Measurements from ENCODE around the gene CGN.

CGN gene

DNA sequence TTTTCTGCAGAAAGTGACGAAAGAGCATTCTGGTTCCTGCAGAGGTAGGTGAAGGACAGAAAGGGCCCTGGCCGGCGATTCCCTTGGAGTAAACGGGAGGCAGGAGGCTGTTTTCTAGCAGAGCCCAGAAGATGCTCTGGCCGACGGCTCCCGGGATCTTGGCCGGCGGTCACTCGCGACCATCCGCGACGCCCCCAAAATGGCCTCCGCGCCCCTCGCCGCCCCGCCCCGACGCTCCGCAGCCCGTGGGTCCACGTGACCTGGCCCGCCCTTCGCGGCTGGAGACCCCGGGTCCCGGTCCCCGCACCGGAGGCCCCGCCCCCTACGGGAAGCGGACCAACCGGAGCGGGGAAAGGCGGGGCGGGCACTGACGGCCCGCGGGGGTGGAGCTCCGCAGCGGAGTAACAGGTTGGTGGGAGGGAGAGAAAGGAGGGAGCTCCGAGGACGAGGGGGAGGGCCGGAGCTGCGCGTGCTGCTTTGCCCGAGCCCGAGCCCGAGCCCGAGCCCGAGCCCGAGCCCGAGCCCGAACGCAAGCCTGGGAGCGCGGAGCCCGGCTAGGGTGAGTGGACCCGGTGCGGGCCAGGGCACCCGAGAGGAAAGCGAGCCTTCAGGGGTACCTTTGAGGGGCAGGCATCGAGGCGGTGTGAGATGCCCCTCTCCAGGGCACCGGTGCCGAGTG, at the start of gene CGN (continued):
- TF ChIP-seq, protein P1, sequence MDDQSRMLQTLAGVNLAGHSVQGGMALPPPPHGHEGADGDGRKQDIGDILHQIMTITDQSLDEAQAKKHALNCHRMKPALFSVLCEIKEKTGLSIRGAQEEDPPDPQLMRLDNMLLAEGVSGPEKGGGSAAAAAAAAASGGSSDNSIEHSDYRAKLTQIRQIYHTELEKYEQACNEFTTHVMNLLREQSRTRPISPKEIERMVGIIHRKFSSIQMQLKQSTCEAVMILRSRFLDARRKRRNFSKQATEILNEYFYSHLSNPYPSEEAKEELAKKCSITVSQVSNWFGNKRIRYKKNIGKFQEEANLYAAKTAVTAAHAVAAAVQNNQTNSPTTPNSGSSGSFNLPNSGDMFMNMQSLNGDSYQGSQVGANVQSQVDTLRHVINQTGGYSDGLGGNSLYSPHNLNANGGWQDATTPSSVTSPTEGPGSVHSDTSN (CRISPR knock-in tag; IDR thresholded peaks at IDR 0.05) = 0 out of 2 replicates have a peak, but pooled peaks have one; percentile 8
- no peak for TF ChIP-seq ZNF157 (tag by site-specific recombination; IDR thresholded peaks at IDR 0.05)
- peak; percentile 77 for TF ChIP-seq ZEB2 (tag by site-specific recombination; IDR thresholded peaks at IDR 0.05)
- TF ChIP-seq WT1 (tag by site-specific recombination; IDR thresholded peaks at IDR 0.05) = peak; percentile 31; the same call in 1 of the 2 replicates
- no peak for TF ChIP-seq ZNF791 (tag by site-specific recombination; IDR thresholded peaks at IDR 0.05)
- TF ChIP-seq ZNF776 (tag by site-specific recombination; IDR thresholded peaks at IDR 0.05; ENCODE audit: borderline replicate concordance) = no peak
- no peak for TF ChIP-seq ZNF423 (tag by site-specific recombination; IDR thresholded peaks at IDR 0.05)
- peak; percentile 38; the same call in 1 of the 2 replicates for TF ChIP-seq SP7 (tag by site-specific recombination; IDR thresholded peaks at IDR 0.05)
- no peak for TF ChIP-seq ZNF701 (tag by site-specific recombination; IDR thresholded peaks at IDR 0.05)
- peak; percentile 67 for TF ChIP-seq KLF10 (tag by site-specific recombination; IDR thresholded peaks at IDR 0.05)
- TF ChIP-seq ZBTB48 (tag by site-specific recombination; IDR thresholded peaks at IDR 0.05) = no peak
- TF ChIP-seq REPIN1 (tag by site-specific recombination; IDR thresholded peaks at IDR 0.05; ENCODE audit: low read depth) = no peak
- TF ChIP-seq ZNF169 (tag by site-specific recombination; IDR thresholded peaks at IDR 0.05) = no peak
- peak; percentile 90 for TF ChIP-seq ZBTB8A (tag by site-specific recombination; IDR thresholded peaks at IDR 0.05)
- no peak for TF ChIP-seq ZBTB6 (tag by site-specific recombination; IDR thresholded peaks at IDR 0.05)
- no peak for TF ChIP-seq ZNF404 (tag by site-specific recombination; IDR thresholded peaks at IDR 0.05)
- TF ChIP-seq ZNF140 (tag by site-specific recombination; IDR thresholded peaks at IDR 0.05) = no peak
- no peak for TF ChIP-seq ZNF350 (tag by site-specific recombination; IDR thresholded peaks at IDR 0.05)
- no peak for TF ChIP-seq ZNF529 (tag by site-specific recombination; IDR thresholded peaks at IDR 0.05; ENCODE audit: insufficient replicate concordance)
- no peak for TF ChIP-seq ZNF274 (IDR thresholded peaks at IDR 0.05; ENCODE audit: low read length)
- TF ChIP-seq ZNF274 (tag by site-specific recombination; IDR thresholded peaks at IDR 0.05; ENCODE audit: borderline replicate concordance) = no peak
- no peak for TF ChIP-seq OSR2 (tag by site-specific recombination; IDR thresholded peaks at IDR 0.05)
- TF ChIP-seq ZNF23 (tag by site-specific recombination; IDR thresholded peaks at IDR 0.05; ENCODE audit: borderline replicate concordance) = no peak
- no peak for TF ChIP-seq ZIC2 (tag by site-specific recombination; IDR thresholded peaks at IDR 0.05)
- TF ChIP-seq RBAK (tag by site-specific recombination; IDR thresholded peaks at IDR 0.05) = no peak
- TF ChIP-seq ZNF302 (tag by site-specific recombination; IDR thresholded peaks at IDR 0.05; ENCODE audit: low read depth) = no peak
- TF ChIP-seq ZNF658 (tag by site-specific recombination; IDR thresholded peaks at IDR 0.05) = no peak
- TF ChIP-seq, protein P2, sequence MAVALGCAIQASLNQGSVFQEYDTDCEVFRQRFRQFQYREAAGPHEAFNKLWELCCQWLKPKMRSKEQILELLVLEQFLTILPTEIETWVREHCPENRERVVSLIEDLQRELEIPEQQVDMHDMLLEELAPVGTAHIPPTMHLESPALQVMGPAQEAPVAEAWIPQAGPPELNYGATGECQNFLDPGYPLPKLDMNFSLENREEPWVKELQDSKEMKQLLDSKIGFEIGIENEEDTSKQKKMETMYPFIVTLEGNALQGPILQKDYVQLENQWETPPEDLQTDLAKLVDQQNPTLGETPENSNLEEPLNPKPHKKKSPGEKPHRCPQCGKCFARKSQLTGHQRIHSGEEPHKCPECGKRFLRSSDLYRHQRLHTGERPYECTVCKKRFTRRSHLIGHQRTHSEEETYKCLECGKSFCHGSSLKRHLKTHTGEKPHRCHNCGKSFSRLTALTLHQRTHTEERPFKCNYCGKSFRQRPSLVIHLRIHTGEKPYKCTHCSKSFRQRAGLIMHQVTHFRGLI (tag by site-specific recombination; IDR thresholded peaks at IDR 0.05) = peak; percentile 88
- peak; percentile 64; the same call in 1 of the 2 replicates for TF ChIP-seq PATZ1 (tag by site-specific recombination; IDR thresholded peaks at IDR 0.05)
- no peak for TF ChIP-seq ZNF555 (tag by site-specific recombination; conservative IDR thresholded peaks at IDR 0.05)
- no peak for TF ChIP-seq ZNF311 (tag by site-specific recombination; IDR thresholded peaks at IDR 0.05; ENCODE audit: borderline replicate concordance)
- 0 out of 2 replicates have a peak, but pooled peaks have one; percentile 17 for TF ChIP-seq KLF16 (tag by site-specific recombination; IDR thresholded peaks at IDR 0.05)
- TF ChIP-seq HOXA7 (CRISPR knock-in tag; IDR thresholded peaks at IDR 0.05; ENCODE audit: borderline replicate concordance) = no peak
- TF ChIP-seq ZNF624 (tag by site-specific recombination; IDR thresholded peaks at IDR 0.05) = no peak
- no peak for TF ChIP-seq OVOL3 (tag by site-specific recombination; IDR thresholded peaks at IDR 0.05)
- no peak for TF ChIP-seq ZNF76 (tag by site-specific recombination; IDR thresholded peaks at IDR 0.05; ENCODE audit: borderline replicate concordance, low read depth)

Data from HEK293 (cell line).